ENCODE results near the gene USP53.
"Not testable (repeated sequence)": the region's sequence is repeated elsewhere in the genome, so short reads cannot be mapped to it uniquely, and the experiment has no call there.

Gene USP53

DNA sequence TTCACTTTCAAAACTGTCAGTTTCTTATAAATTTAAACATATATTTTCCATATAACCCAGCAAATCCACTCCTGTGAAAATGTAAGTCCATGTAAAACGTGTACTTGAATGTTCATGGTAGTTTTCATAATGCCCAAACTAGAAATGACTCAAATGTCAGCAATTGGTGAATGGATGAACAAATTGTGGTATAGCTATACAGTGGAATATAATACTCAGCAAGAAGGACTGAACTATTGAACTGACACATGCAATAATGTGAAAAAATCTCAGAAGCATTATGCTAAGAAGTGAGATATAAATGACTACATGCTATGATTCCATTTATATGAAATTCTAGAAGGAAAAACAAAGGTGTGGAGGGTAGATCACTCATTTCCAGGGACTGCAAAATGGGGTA lies 52.2 kb downstream of the USP53 start:
- TF ChIP-seq, protein P1, sequence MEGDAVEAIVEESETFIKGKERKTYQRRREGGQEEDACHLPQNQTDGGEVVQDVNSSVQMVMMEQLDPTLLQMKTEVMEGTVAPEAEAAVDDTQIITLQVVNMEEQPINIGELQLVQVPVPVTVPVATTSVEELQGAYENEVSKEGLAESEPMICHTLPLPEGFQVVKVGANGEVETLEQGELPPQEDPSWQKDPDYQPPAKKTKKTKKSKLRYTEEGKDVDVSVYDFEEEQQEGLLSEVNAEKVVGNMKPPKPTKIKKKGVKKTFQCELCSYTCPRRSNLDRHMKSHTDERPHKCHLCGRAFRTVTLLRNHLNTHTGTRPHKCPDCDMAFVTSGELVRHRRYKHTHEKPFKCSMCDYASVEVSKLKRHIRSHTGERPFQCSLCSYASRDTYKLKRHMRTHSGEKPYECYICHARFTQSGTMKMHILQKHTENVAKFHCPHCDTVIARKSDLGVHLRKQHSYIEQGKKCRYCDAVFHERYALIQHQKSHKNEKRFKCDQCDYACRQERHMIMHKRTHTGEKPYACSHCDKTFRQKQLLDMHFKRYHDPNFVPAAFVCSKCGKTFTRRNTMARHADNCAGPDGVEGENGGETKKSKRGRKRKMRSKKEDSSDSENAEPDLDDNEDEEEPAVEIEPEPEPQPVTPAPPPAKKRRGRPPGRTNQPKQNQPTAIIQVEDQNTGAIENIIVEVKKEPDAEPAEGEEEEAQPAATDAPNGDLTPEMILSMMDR (IDR thresholded peaks at IDR 0.05; ENCODE audit: borderline replicate concordance, insufficient read depth, low read depth, low read length) = no peak
- H3K4me3 ChIP-seq (ENCODE audit: low read depth, low read length) = no peak overlapping the region

DNA sequence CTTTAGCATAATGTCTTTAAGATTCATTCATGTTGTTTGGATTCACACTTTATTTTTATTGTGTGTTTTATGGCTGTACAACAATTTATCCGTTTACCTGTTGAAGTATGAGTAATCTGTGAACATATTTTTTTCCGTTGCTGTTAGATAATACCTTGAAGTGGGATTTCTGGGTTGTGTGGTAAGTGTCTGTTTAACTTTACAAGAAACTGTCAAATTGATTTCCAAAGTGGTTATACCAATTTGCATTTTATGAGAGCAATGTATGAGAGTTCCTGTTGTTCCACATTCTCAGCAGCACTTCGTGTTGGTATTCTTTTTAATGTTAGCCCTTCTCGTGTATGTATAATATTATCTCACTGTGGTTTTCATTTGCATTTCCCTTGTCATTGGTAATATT lies 53.6 kb downstream of the USP53 start:
- TF ChIP-seq, protein P1 (IDR thresholded peaks at IDR 0.05; ENCODE audit: borderline replicate concordance, insufficient read depth, low read depth, low read length) = no peak
- no peak overlapping the region for H3K4me3 ChIP-seq (ENCODE audit: low read depth, low read length)

DNA sequence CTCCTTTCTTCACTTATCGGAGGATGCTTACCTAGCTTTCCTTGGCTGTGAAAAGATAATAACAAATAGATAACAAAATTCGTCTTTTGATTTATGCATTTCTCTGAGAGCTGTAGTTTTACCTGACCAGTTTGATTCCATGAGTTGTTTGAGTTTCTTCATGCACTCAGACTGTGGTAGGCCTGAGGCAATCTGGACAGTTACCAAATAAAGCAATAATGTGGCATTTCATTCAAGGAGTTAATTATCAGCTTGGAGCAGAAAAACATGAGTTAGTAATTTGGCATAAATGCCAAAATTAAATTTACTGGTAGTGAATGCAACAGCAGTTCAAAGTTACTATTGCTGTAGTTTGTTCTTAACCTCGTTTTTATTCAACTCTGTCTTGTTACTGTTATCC lies 56.0 kb downstream of the USP53 start:
- H3K4me3 ChIP-seq (ENCODE audit: low read depth, low read length) = no peak overlapping the region
- TF ChIP-seq, protein P1 (IDR thresholded peaks at IDR 0.05; ENCODE audit: borderline replicate concordance, insufficient read depth, low read depth, low read length) = no peak

DNA sequence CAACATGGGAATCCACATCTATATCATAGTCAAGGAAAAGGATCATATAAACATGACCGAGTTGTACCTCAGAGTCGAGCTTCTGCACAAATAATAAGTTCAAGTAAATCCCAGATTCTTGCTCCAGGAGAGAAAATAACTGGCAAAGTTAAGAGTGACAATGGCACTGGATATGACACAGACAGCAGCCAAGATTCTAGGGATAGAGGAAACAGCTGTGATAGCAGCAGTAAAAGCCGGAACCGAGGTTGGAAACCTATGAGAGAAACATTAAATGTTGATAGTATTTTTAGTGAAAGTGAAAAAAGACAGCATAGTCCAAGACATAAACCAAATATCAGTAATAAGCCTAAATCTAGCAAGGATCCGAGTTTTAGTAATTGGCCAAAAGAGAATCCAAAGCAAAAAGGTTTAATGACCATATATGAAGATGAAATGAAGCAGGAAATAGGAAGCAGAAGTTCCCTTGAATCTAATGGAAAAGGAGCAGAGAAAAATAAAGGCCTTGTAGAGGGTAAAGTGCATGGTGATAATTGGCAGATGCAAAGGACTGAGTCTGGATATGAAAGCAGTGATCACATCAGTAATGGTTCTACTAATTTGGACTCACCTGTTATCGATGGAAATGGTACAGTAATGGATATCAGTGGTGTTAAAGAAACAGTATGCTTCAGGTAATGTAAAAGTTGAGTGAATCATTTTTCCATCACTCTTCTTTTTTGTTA lies 59.0 kb downstream of the USP53 start:
- H3K4me3 ChIP-seq (ENCODE audit: low read depth, low read length) = no peak overlapping the region
- TF ChIP-seq, protein P1 (IDR thresholded peaks at IDR 0.05; ENCODE audit: borderline replicate concordance, insufficient read depth, low read depth, low read length) = no peak

DNA sequence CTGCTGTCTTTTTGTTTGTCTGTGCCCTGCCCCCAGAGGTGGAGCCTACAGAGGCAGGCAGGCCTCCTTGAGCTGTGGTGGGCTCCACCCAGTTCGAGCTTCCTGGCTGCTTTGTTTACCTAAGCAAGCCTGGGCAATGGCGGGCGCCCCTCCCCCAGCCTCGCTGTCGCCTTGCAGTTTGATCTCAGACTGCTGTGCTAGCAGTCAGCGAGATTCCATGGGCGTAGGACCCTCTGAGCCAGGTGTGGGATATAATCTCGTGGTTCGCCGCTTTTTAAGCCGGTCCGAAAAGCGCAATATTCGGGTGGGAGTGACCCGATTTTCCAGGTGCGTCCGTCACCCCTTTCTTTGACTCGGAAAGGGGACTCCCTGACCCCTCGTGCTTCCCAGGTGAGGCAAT lies 67.0 kb downstream of the USP53 start:
- H3K4me3 ChIP-seq (ENCODE audit: low read depth, low read length) = not testable (repeated sequence)

DNA sequence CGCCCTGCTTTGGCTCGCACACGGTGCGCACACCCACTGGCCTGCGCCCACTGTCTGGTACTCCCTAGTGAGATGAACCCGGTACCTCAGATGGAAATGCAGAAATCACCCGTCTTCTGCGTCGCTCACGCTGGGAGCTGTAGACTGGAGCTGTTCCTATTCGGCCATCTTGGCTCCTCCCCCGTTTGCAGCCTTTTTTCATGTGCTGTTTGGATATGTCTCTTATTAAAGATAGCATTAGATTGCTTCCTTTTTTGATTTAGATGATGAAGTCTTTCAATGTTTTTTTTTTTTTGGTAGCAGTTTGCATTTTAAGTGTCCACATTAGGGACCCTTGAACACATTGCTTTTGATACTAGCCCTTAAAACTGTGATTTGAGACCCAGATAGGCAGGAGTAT lies 67.4 kb downstream of the USP53 start:
- H3K4me3 ChIP-seq (ENCODE audit: low read depth, low read length) = not testable (repeated sequence)

DNA sequence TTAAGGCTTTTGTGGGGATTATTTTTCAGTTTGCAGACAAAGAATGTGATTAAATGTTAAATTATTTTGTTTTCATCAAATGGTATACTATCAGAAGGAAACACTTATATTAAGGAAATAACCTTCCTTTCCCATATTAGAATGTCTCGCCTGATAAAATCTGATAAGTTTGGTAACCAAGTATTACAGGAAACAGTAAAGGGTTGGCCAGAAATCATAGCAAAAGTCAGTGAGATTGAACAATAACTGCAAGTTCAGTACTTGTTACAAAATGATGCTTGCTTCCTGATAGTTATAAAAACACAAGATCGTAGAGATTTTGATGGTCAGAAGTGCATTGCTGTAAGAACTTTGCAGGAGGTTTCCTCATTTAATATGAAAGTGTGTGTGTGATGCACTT lies 68.9 kb downstream of the USP53 start:
- H3K4me3 ChIP-seq (ENCODE audit: low read depth, low read length) = no peak overlapping the region
- TF ChIP-seq, protein P1 (IDR thresholded peaks at IDR 0.05; ENCODE audit: borderline replicate concordance, insufficient read depth, low read depth, low read length) = no peak

DNA sequence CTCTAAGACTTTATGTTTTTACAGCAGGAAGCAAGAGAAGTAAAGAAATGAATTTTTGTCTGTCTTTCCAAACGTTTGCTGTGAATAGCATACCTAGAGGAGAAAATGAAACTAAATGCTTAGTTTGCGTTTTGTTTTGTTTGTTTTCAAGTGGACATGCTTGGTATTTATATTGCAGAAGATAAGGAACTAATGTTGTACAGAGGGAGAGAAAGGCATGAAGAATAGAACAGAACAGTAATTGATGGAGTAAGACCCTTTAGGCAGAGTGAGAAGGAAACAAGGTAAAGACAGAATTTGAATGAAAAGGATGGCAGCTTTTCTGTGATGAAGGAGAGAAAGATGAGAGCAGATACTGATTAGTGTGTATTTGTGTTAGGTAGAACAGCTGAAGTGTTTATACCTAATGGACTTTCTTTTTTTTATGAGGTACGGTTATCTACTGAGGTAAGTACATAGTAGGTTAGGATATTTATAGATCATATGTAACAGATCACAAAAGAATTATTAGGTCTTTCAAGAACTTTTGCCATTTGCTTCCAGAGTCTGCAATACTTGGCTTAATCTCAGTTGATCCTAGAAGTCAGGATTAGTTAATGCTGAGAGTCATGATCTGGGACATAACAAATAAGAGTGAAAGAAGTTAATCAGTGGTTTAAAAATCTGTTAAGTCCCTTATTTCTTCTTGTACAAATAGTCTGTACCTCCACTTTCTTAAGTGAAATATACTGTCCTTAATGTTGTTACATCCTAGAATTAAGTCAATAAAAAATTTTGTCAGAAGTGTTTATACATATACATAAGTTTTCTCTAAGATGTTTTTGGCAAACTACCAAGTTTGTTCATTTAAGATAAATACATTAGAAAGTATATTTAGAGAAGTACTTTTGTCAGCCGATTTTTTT lies 72.6 kb downstream of the USP53 start:
- TF ChIP-seq, protein P1 (IDR thresholded peaks at IDR 0.05; ENCODE audit: borderline replicate concordance, insufficient read depth, low read depth, low read length) = no peak
- H3K4me3 ChIP-seq (ENCODE audit: low read depth, low read length) = no peak overlapping the region

All from GM12875 (cell line).